Heart left ventricle (tissue), 16 donors: Measurements from ENCODE around the gene PBX1. TPM values are rescaled to one million over a fixed set of nuclear protein-coding genes. Genes with fewer than 3 reads are reported as not detected.

Source experiments
- ATAC-seq, 4 donors: fragments of 200-7000 bp; cut with Tn5 transposase; one replicate each; pipeline ENCODE4 v1.9.1; 2020 to 2022; ENCODE audit warnings: moderate library complexity in 4 of 4, mild to moderate bottlenecking in 3 of 4, moderate number of reproducible peaks in 1 of 4
- DNase-seq, 5 donors: peaks; one replicate each; pipeline ENCODE4 v3.0.0-alpha.2; 2020
- H3K27ac ChIP-seq, 12 donors: fragments of 200-600 bp; sonication (generic) in 4 of 12; one replicate each; pipeline versions ENCODE4 v1.5.0 to v1.8.0; 2016 to 2022; ENCODE audit warnings: mild to moderate bottlenecking in 2 of 12
- H3K27me3 ChIP-seq, 9 donors: fragments of 200-600 bp; sonication (generic) in 2 of 9; one replicate each; pipeline versions ENCODE4 v1.5.1 to v1.8.0; 2016 to 2022; ENCODE audit warnings: mild to moderate bottlenecking in 3 of 9
- H3K36me3 ChIP-seq, 9 donors: fragments of 200-600 bp; sonication (generic) in 2 of 9; one replicate each; pipeline versions ENCODE4 v1.5.0 to v1.8.0; 2018 to 2022; ENCODE audit warnings: mild to moderate bottlenecking in 2 of 9
- H3K4me1 ChIP-seq, 12 donors: fragments of 200-600 bp; sonication (generic) in 4 of 12; one replicate each; pipeline versions ENCODE4 v1.5.0 to v1.8.0; 2016 to 2022; ENCODE audit warnings: mild to moderate bottlenecking in 3 of 12
- H3K4me3 ChIP-seq, 12 donors: fragments of 200-600 bp; sonication (generic) in 4 of 12; one replicate each; pipeline versions ENCODE4 v1.5.0 to v1.8.0; 2017 to 2022; ENCODE audit warnings: mild to moderate bottlenecking in 9 of 12, moderate library complexity in 4 of 12
- H3K9me3 ChIP-seq, 12 donors: fragments of 200-600 bp; sonication (generic) in 4 of 12; one replicate each; pipeline versions ENCODE4 v1.5.0 to v1.8.0; 2016 to 2022; ENCODE audit warnings: mild to moderate bottlenecking in 1 of 12
- CTCF ChIP-seq, 12 donors: fragments of 200-600 bp; sonication (generic) in 4 of 12; IDR thresholded peaks; one replicate each; pipeline versions ENCODE4 v1.5.0 to v1.8.0; 2018 to 2022; ENCODE audit warnings: antibody characterized with exemption in 12 of 12, mild to moderate bottlenecking in 5 of 12
- POLR2A ChIP-seq, 2 donors: fragments of 450-650 bp; IDR thresholded peaks; one replicate each; pipeline ENCODE4 v1.6.1; 2017; ENCODE audit warnings: antibody characterized with exemption in 2 of 2, mild to moderate bottlenecking in 2 of 2, moderate library complexity in 2 of 2
- WGBS, 4 donors: extraction: QIAGEN DNeasy Blood & Tissue Kit in 2 of 4; methylation state at CpG; one replicate each; pipeline versions ENCODE4 v1.1.5 to v1.1.7; 2013 to 2018; 5-methylcytosine and 5-hydroxymethylcytosine counted together
- intact Hi-C, 10 donors: fragments of 100-400 bp; cut with DNase I; formaldehyde crosslinking; loops; one replicate each; pipeline versions ENCODE4 v1.11.1 to v1.14.2; 2022
- polyA plus RNA-seq, 2 donors: library from polyadenylated mRNA; stranded (reverse); fragments of 200-250 nt; gene quantifications; one replicate each; pipeline ENCODE4 v1.2.3, GENCODE V29; 2013
- total RNA-seq, 9 donors: library from RNA; depleted of rRNA in 2 of 9; stranded (reverse); fragments of >200 nt in 2 of 9; fragmentation: NEBNext Ultra II Directional in 3 of 9; extraction: Animal tissue kit (Norgen Biotek cat#: 25700) in 3 of 9; gene quantifications; one replicate each; pipeline versions ENCODE4 v1.1.0 to v1.2.4, GENCODE V29; 2016 to 2023
- donor health status: ischemic (EF 13 %, LVEDD 7.1; RV severe dilation, severe dysfunction).
- donor health status: healthy with polysubstance abuse.
- donor health status: DM: no; HTN: yes; CAD: no.
- donor health status: DM: no; HTN: no; CAD: no.
- donor health status: ischemic (EF 25% LVEDD 6.9; RV normal size, moderate dysfunction).
- donor health status: ischemic (EF 25% LVEDD 5.7; RV mildly dilated, moderate dysfunction).
- donor health status: healthy.
- donor health status: DM: yes; HTN: yes; CAD: no.
- donor health status: ischemic (EF 35%, LVEDD 5.7; RV mildly dilated, moderate dysfunction).
- donor health status: nonischemic (EF 11% LVEDD 7.7; RV severe dilation, severe dysfunction).
- donor health status: DM: yes; HTN: yes; CAD: no.
- donor health status: PGD.
- donor health status: ischemic (EF 29% LVEDD 5.4; RV normal size, mild dysfunction).
- donor health status: nonischemic (EF 23%, LVEDD 6.1; RV moderate dilation, normal function).

The PBX1 gene
- total and polyA plus RNA-seq, 11 donors = 15.2 to 78.2 (median 59.1) TPM

DNA sequence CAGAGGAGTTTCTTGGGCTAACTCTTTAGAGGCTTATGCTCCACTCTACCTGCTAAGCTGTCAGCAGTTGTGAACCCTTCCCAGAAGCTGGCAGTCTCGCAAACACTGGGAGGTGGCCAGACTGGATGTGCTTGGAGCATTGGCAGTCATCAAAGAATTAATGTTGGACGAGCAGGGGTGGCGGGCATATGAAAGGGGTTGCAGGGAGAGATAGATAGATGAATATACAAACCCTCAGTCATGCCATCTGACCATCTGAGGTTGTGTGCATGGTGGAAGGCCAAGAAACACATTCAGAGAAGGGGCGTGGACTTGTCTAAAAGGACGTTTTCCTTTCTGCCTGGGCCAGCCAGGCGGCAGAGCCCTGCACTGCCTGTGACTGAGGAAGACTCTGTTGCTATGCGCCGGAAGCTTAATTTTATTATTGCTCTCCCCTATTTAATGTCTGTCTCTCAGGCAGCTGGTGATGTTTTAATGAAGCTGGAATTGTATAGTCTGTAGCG lies 164.4 kb downstream of the PBX1 start:
- Histone ChIP-seq H3K4me3 (no peak overlapping the region), H3K27ac (no peak overlapping the region), H3K4me1 (peaks cover 2 to 79% (median 41%) of the 10 kb centered on the region in 12 donors), H3K27me3 (peaks cover 0 to 5% (median 0%) of the 10 kb centered on the region in 9 donors), H3K9me3 (no peaks in the 10 kb centered on the region), H3K36me3 (no peaks in the 10 kb centered on the region)
- 68 to 80% (median 74%) methylated on average over 9 of the region's 9 CpGs for WGBS, 4 donors
- ATAC-seq = peak; percentile 12 to 58 (median 30)
- no peak for DNase-seq
- TF ChIP-seq CTCF (IDR thresholded peaks at IDR 0.05) (no peak), POLR2A (IDR thresholded peaks at IDR 0.05) (no peak)
- intact Hi-C loops = loop anchor here in 1 of 10 donors (10.0 kb wide), 1 partner anchor 159 kb away; no protein-coding TSS in a partner anchor

- ATAC-seq = peak in 3 of 4 donors; percentile 44 to 50 (median 46)
- Histone ChIP-seq H3K27me3 (peaks cover 0 to 5% (median 0%) of the 10 kb centered on the region in 9 donors), H3K4me1 (peaks cover 2 to 61% (median 27%) of the 10 kb centered on the region in 12 donors), H3K27ac (no peak overlapping the region), H3K36me3 (no peaks in the 10 kb centered on the region), H3K9me3 (no peaks in the 10 kb centered on the region), H3K4me3 (no peak overlapping the region)
- intact Hi-C loops = loop anchor here in 1 of 10 donors (10.0 kb wide), 1 partner anchor 161 kb away; no protein-coding TSS in a partner anchor
- no peak for TF ChIP-seq CTCF (IDR thresholded peaks at IDR 0.05)
- TF ChIP-seq POLR2A (IDR thresholded peaks at IDR 0.05) = no peak
- WGBS, 4 donors = 34 to 42% (median 38%) methylated on average over 4 of the region's 4 CpGs
- DNase-seq = peak in 2 of 5 donors; percentile 33 to 46
These were observed 166.4 kb downstream of the PBX1 start for GRCh38 chr1:164725401-164725800.

DNA sequence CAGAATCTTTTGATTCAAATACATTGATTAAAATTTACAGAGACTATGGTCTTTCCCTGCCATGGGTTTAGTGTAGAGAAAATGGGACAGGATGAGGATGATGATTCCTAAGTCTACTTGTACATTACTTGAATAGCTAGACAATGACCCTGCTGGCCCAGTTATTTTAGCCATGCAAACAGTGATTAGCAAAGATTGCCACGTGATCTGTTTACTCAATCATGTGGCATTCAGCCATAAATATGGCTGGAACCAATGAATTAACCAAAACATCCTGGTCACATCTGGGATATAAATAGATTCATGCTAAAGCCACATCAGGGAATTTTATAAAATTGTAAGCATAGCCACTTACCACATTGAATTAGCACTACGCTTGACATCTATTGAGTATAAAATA lies 167.3 kb downstream of the PBX1 start:
- H3K4me3 ChIP-seq = no peak overlapping the region
- 48 to 52% (median 51%) methylated on average over 2 of the region's 2 CpGs for WGBS, 4 donors
- TF ChIP-seq POLR2A (IDR thresholded peaks at IDR 0.05) (no peak), CTCF (IDR thresholded peaks at IDR 0.05) (no peak)
- H3K27me3 ChIP-seq = peaks cover 0 to 5% (median 0%) of the 10 kb centered on the region in 9 donors
- no peaks in the 10 kb centered on the region for H3K9me3 ChIP-seq
- DNase-seq (no peak), ATAC-seq (no peak)
- intact Hi-C loops = loop anchor here in 1 of 10 donors (10.0 kb wide), 1 partner anchor 161 kb away; no protein-coding TSS in a partner anchor
- no peak overlapping the region for H3K27ac ChIP-seq
- H3K36me3 ChIP-seq = no peaks in the 10 kb centered on the region
- peaks cover 2 to 61% (median 19%) of the 10 kb centered on the region in 12 donors for H3K4me1 ChIP-seq

GRCh38 chr1:164728719-164729118 lies 169.7 kb downstream of the PBX1 start:
- DNase-seq (no peak), ATAC-seq (no peak)
- Histone ChIP-seq H3K9me3 (no peaks in the 10 kb centered on the region), H3K4me1 (peaks cover 0 to 52% (median 16%) of the 10 kb centered on the region in 12 donors), H3K36me3 (no peaks in the 10 kb centered on the region), H3K27ac (no peak overlapping the region), H3K4me3 (no peak overlapping the region), H3K27me3 (no peaks in the 10 kb centered on the region)
- TF ChIP-seq CTCF (IDR thresholded peaks at IDR 0.05) (no peak), POLR2A (IDR thresholded peaks at IDR 0.05) (no peak)
- WGBS, 4 donors = 74 to 83% (median 80%) methylated on average over 5 of the region's 5 CpGs
- intact Hi-C loops = loop anchor here in 1 of 10 donors (10.0 kb wide), 1 partner anchor 164 kb away; no protein-coding TSS in a partner anchor
